ENCODE results near the gene PCAT7.
"Not testable (repeated sequence)": the region's sequence is repeated elsewhere in the genome, so short reads cannot be mapped to it uniquely, and the experiment has no call there.

PCAT7 gene

GRCh38 chr9:94591876-94592275, 37.0 kb downstream of the PCAT7 start:
- no peak overlapping the region for H3K27ac ChIP-seq (ENCODE audit: poor library complexity, severe bottlenecking)
- TF ChIP-seq, protein P1, sequence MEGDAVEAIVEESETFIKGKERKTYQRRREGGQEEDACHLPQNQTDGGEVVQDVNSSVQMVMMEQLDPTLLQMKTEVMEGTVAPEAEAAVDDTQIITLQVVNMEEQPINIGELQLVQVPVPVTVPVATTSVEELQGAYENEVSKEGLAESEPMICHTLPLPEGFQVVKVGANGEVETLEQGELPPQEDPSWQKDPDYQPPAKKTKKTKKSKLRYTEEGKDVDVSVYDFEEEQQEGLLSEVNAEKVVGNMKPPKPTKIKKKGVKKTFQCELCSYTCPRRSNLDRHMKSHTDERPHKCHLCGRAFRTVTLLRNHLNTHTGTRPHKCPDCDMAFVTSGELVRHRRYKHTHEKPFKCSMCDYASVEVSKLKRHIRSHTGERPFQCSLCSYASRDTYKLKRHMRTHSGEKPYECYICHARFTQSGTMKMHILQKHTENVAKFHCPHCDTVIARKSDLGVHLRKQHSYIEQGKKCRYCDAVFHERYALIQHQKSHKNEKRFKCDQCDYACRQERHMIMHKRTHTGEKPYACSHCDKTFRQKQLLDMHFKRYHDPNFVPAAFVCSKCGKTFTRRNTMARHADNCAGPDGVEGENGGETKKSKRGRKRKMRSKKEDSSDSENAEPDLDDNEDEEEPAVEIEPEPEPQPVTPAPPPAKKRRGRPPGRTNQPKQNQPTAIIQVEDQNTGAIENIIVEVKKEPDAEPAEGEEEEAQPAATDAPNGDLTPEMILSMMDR (IDR thresholded peaks at IDR 0.05; ENCODE audit: poor library complexity, severe bottlenecking): no peak
- no peaks in the 10 kb centered on the region for H3K9me3 ChIP-seq (ENCODE audit: severe bottlenecking)
- H3K27me3 ChIP-seq (ENCODE audit: insufficient read depth, poor library complexity, severe bottlenecking): no peaks in the 10 kb centered on the region
- H3K36me3 ChIP-seq (ENCODE audit: low read depth): no peaks in the 10 kb centered on the region
- ATAC-seq (ENCODE audit: low read depth) (no peak), DNase-seq (ENCODE audit: low spot score) (no peak)
- H3K4me3 ChIP-seq (ENCODE audit: severe bottlenecking): no peak overlapping the region
- no peaks in the 10 kb centered on the region for H3K4me1 ChIP-seq (ENCODE audit: insufficient read depth, poor library complexity, severe bottlenecking)

GRCh38 chr9:94592683-94593082, 37.8 kb downstream of the PCAT7 start:
- not testable (repeated sequence) for H3K4me3 ChIP-seq (ENCODE audit: severe bottlenecking); H3K27ac ChIP-seq (ENCODE audit: poor library complexity, severe bottlenecking); DNase-seq (ENCODE audit: low spot score); ATAC-seq (ENCODE audit: low read depth); H3K27me3 ChIP-seq (ENCODE audit: insufficient read depth, poor library complexity, severe bottlenecking); H3K4me1 ChIP-seq (ENCODE audit: insufficient read depth, poor library complexity, severe bottlenecking); H3K36me3 ChIP-seq (ENCODE audit: low read depth); H3K9me3 ChIP-seq (ENCODE audit: severe bottlenecking)

DNA sequence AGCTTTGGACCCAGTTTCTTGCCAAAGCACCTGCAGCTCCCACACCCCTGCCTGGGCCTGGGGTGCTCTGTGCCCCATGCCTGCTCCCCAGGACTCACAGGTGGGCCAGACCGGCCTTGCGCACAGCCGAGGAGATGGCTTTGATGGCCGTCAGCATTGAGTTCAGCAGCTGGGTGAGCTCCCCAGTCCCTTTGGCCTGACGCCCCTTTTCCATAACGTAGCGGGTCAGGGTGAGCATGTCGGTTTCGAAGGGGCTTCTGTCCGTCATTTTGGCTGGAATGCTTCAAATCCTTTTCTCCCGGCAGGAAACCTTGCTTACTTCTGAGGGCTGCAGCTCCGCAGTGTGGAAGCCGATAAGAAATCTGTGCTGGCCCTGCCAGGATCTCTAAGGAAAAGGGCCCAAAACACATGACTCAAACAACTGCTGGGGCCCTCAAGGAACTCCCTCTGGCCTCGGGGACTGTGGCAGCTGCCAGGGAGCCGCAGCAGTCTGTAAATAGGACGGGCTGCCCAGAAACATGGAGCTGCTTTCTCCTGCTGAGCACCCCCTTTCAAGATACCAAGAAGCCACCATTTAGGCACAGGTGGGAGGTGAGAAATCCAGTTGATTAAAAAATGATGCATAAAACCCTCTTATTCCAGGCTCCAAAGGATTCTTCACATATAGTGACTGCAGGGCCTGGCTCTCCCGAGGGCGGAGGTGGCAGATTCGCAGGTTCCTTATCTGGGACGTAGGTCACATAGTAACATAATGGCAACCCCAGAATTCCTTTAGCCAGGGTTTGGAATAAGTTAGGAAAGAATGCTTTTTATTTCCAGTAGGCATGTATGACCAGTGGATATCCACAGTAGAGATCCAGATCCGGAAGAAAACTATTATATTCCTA, 38.8 kb downstream of the PCAT7 start, which contains the start of gene FBP2:
Gene FBP2, minus strand, starts transcription at position 366 of the 887 bp plus-strand sequence. Its CDS starts 98 bp downstream, at position 268.
- no peaks in the 10 kb centered on the region for H3K36me3 ChIP-seq (ENCODE audit: low read depth)
- no peak within 1 kb of the TSS for H3K27ac ChIP-seq (ENCODE audit: poor library complexity, severe bottlenecking)
- no peak within 1 kb of the TSS for H3K4me3 ChIP-seq (ENCODE audit: severe bottlenecking)
- H3K4me1 ChIP-seq (ENCODE audit: insufficient read depth, poor library complexity, severe bottlenecking): no peaks in the 10 kb centered on the region
- DNase-seq (ENCODE audit: low spot score): no peak
- no peaks in the 10 kb centered on the region for H3K27me3 ChIP-seq (ENCODE audit: insufficient read depth, poor library complexity, severe bottlenecking)
- no peak for ATAC-seq (ENCODE audit: low read depth)
- TF ChIP-seq, protein P1 (IDR thresholded peaks at IDR 0.05; ENCODE audit: poor library complexity, severe bottlenecking): no peak
- no peaks in the 10 kb centered on the region for H3K9me3 ChIP-seq (ENCODE audit: severe bottlenecking)

GRCh38 chr9:94599102-94599501, 44.2 kb downstream of the PCAT7 start:
- H3K4me3 ChIP-seq (ENCODE audit: severe bottlenecking): no peak overlapping the region
- ATAC-seq (ENCODE audit: low read depth): no peak; the same call in 2 of the 3 replicates
- TF ChIP-seq, protein P1 (IDR thresholded peaks at IDR 0.05; ENCODE audit: poor library complexity, severe bottlenecking): no peak

GRCh38 chr9:94600258-94600657, 45.4 kb downstream of the PCAT7 start:
- H3K36me3 ChIP-seq (ENCODE audit: low read depth): no peaks in the 10 kb centered on the region
- no peaks in the 10 kb centered on the region for H3K9me3 ChIP-seq (ENCODE audit: severe bottlenecking)
- no peaks in the 10 kb centered on the region for H3K4me1 ChIP-seq (ENCODE audit: insufficient read depth, poor library complexity, severe bottlenecking)
- TF ChIP-seq, protein P1 (IDR thresholded peaks at IDR 0.05; ENCODE audit: poor library complexity, severe bottlenecking): no peak
- ATAC-seq (ENCODE audit: low read depth) (no peak), DNase-seq (ENCODE audit: low spot score) (no peak)
- no peaks in the 10 kb centered on the region for H3K27me3 ChIP-seq (ENCODE audit: insufficient read depth, poor library complexity, severe bottlenecking)
- H3K4me3 ChIP-seq (ENCODE audit: severe bottlenecking): no peak overlapping the region
- H3K27ac ChIP-seq (ENCODE audit: poor library complexity, severe bottlenecking): no peak overlapping the region

More at GRCh38 chr9:94599102-94599501, 44.2 kb downstream of the PCAT7 start:
- Histone ChIP-seq H3K9me3 (ENCODE audit: severe bottlenecking) (no peaks in the 10 kb centered on the region), H3K27me3 (ENCODE audit: insufficient read depth, poor library complexity, severe bottlenecking) (no peaks in the 10 kb centered on the region), H3K27ac (ENCODE audit: poor library complexity, severe bottlenecking) (no peak overlapping the region), H3K36me3 (ENCODE audit: low read depth) (no peaks in the 10 kb centered on the region), H3K4me1 (ENCODE audit: insufficient read depth, poor library complexity, severe bottlenecking) (no peaks in the 10 kb centered on the region)
- DNase-seq (ENCODE audit: low spot score): no peak

All from RWPE2 (cell line).